ENCODE results near the gene S1PR1. TPM values are rescaled to one million over a fixed set of nuclear protein-coding genes. Genes with fewer than 3 reads are reported as not detected.

The S1PR1 gene
- total RNA-seq, 1 experiment from 2014 or later: 0.86 TPM

- H3K27ac Mint-ChIP-seq (ENCODE audit: low read depth, unreplicated experiment): no peak overlapping the region
- POLR2A ChIA-PET: no interaction called here
- intact Hi-C loops (cut with micrococcal nuclease): loop anchor here (10.0 kb wide), 1 partner anchor 255 kb away; the partner anchor contains the start of gene DPH5
- BruUV-seq (replicated peaks): no TSS peak
- no peaks in the 10 kb centered on the region for H3K9me3 Mint-ChIP-seq (ENCODE audit: unreplicated experiment)
- no peak for TF ChIP-seq CTCF (IDR thresholded peaks at IDR 0.05; ENCODE audit: unreplicated experiment)
- H3K27me3 Mint-ChIP-seq (ENCODE audit: insufficient read depth, unreplicated experiment): no peaks in the 10 kb centered on the region
- H3K4me1 Mint-ChIP-seq (ENCODE audit: insufficient read depth, unreplicated experiment): peaks cover 12% of the 10 kb centered on the region
- no peak for DNase-seq (ENCODE audit: unreplicated experiment)
- H3K36me3 Mint-ChIP-seq (ENCODE audit: insufficient read depth, unreplicated experiment): no peaks in the 10 kb centered on the region
- CTCF ChIA-PET: interaction anchor here (0.9 to 3.2 kb wide), 8 partner anchors 8 to 41 kb away, joined by 3 to 43 read pairs (median 4); no protein-coding TSS in a partner anchor
- no peak overlapping the region for H3K4me3 Mint-ChIP-seq (ENCODE audit: unreplicated experiment)
Observed at GRCh38 chr1:101280049-101280592, 43.3 kb downstream of the S1PR1 start.

DNA sequence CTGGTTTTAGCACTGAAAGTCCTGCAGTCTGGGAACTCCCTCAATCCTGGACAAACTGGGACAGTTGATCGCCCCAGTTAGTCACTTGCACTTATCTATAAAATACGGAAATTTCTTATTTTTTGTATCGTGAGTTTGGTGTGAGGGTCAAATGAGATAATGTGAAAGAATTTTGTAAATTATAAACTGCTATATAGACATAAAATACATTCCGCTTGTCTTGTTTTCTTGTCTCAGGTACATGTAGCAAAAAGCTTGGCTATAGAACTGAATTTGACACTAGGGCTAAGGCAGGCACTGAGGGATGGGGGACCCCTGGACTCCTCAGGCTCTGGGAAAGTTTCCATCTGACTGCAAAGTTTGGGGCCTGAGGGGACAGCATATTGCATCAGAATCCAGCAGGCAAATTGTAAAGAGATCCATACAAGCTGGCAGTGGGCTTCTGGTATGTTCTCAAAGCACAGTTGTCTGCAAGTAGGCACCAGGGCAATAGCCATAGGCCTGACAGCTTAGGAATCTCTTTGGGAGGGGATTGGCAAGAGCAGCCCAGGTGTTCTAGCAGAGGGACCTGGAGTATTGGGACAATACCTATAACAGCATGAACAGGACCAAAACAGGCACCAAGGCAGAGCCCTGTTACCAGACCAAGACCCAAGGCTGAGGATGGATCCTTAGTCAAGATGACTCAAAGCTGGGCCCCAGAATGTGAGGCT lies 44.3 kb downstream of the S1PR1 start:
- no peaks in the 10 kb centered on the region for H3K9me3 Mint-ChIP-seq (ENCODE audit: unreplicated experiment)
- H3K27me3 Mint-ChIP-seq (ENCODE audit: insufficient read depth, unreplicated experiment): no peaks in the 10 kb centered on the region
- H3K4me3 Mint-ChIP-seq (ENCODE audit: unreplicated experiment): no peak overlapping the region
- intact Hi-C loops (cut with micrococcal nuclease): loop anchor here (10.0 kb wide), 1 partner anchor 256 kb away; the partner anchor contains the start of gene DPH5
- BruUV-seq (replicated peaks): no TSS peak
- no peak for DNase-seq (ENCODE audit: unreplicated experiment)
- no peak for TF ChIP-seq CTCF (IDR thresholded peaks at IDR 0.05; ENCODE audit: unreplicated experiment)
- H3K27ac Mint-ChIP-seq (ENCODE audit: low read depth, unreplicated experiment): no peak overlapping the region
- ChIA-PET CTCF (interaction anchor here (0.6 to 3.2 kb wide), 7 partner anchors 7 to 60 kb away, joined by 3 to 43 read pairs (median 4); no protein-coding TSS in a partner anchor), POLR2A (interaction anchor here (0.5 kb wide), 1 partner anchor 255 kb away, joined by 3 read pairs; no protein-coding TSS in a partner anchor)
- H3K36me3 Mint-ChIP-seq (ENCODE audit: insufficient read depth, unreplicated experiment): no peaks in the 10 kb centered on the region
- peaks cover 12% of the 10 kb centered on the region for H3K4me1 Mint-ChIP-seq (ENCODE audit: insufficient read depth, unreplicated experiment)

DNA sequence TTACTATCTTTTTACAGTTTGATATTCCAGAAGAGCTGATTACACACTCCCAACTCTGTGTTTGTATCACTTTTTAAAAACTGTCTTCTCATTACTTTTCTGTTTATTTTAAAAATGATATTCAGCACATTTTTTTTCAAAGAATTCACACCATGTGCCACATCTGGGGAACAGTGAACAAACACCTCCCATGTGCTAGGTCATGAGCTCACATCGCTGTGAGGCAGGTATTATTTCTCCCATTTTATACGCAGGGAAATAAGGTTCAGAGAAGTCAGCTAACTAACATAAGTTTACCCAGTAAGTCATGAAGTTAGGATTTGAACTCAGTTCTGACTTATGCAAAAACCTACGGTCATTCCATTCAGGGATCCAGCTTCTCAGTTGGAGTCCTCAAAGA lies 44.9 kb downstream of the S1PR1 start:
- H3K9me3 Mint-ChIP-seq (ENCODE audit: unreplicated experiment): no peaks in the 10 kb centered on the region
- POLR2A ChIA-PET: interaction anchor here (0.5 kb wide), 1 partner anchor 255 kb away, joined by 3 read pairs; no protein-coding TSS in a partner anchor
- no peak for TF ChIP-seq CTCF (IDR thresholded peaks at IDR 0.05; ENCODE audit: unreplicated experiment)
- CTCF ChIA-PET: interaction anchor here (0.5 kb wide), 1 partner anchor 418 kb away, joined by 3 read pairs; no protein-coding TSS in a partner anchor
- no peak overlapping the region for H3K4me3 Mint-ChIP-seq (ENCODE audit: unreplicated experiment)
- no peak overlapping the region for H3K27ac Mint-ChIP-seq (ENCODE audit: low read depth, unreplicated experiment)
- peaks cover 12% of the 10 kb centered on the region for H3K4me1 Mint-ChIP-seq (ENCODE audit: insufficient read depth, unreplicated experiment)
- no TSS peak for BruUV-seq (replicated peaks)
- H3K27me3 Mint-ChIP-seq (ENCODE audit: insufficient read depth, unreplicated experiment): no peaks in the 10 kb centered on the region
- intact Hi-C loops (cut with micrococcal nuclease): loop anchor here (10.0 kb wide), 1 partner anchor 257 kb away; the partner anchor contains the start of gene DPH5
- H3K36me3 Mint-ChIP-seq (ENCODE audit: insufficient read depth, unreplicated experiment): no peaks in the 10 kb centered on the region
- DNase-seq (ENCODE audit: unreplicated experiment): no peak

DNA sequence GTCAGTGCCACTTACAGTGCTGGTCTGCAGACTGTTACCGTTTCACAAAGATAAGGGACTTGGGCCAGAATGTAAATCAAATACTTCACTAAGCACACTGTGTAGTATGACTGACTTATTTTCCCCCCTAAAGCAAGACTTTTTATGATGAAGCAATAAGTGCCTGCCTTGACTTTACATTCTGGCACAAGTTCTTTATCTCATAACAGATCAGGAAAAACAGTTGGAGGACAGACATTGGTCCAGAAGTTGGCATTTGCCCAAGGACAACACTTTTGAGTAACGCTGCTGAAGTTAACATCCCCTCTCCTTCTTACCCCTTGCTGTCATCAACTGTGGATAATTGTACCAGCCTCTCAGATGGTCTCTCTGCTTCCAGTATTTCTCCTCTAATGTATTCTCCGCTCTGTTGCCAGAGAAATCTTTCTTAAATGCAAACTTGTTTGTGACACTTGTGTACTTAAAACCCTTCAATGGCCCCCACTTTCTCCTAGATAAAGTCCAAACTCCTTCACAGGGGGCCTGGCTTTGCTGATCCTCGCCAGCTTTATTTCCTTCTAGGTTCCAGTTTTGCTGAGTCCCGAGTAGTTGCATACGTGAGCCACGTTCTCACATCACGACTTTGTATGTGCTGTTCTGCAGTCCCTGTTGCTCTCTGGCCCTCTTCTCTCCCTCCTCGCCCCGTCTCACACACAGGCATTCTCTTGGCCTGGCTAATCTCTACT lies 45.7 kb downstream of the S1PR1 start:
- POLR2A ChIA-PET: no interaction called here
- BruUV-seq (replicated peaks): no TSS peak
- Mint-ChIP-seq H3K4me3 (ENCODE audit: unreplicated experiment) (no peak overlapping the region), H3K4me1 (ENCODE audit: insufficient read depth, unreplicated experiment) (peaks cover 12% of the 10 kb centered on the region), H3K27ac (ENCODE audit: low read depth, unreplicated experiment) (no peak overlapping the region), H3K9me3 (ENCODE audit: unreplicated experiment) (no peaks in the 10 kb centered on the region), H3K27me3 (ENCODE audit: insufficient read depth, unreplicated experiment) (no peaks in the 10 kb centered on the region), H3K36me3 (ENCODE audit: insufficient read depth, unreplicated experiment) (no peaks in the 10 kb centered on the region)
- intact Hi-C loops (cut with micrococcal nuclease): loop anchor here (10.0 kb wide), 1 partner anchor 258 kb away; the partner anchor contains the start of gene DPH5
- no peak for TF ChIP-seq CTCF (IDR thresholded peaks at IDR 0.05; ENCODE audit: unreplicated experiment)
- CTCF ChIA-PET: interaction anchor here (0.5 to 10.4 kb wide), 3 partner anchors 294 to 418 kb away, joined by 3 to 167 read pairs (median 3); no protein-coding TSS in a partner anchor
- DNase-seq (ENCODE audit: unreplicated experiment): peak; percentile 63

Measured in MCF 10A (cell line).